ENCODE measurements around the gene CGNL1.

CGNL1 gene

DNA sequence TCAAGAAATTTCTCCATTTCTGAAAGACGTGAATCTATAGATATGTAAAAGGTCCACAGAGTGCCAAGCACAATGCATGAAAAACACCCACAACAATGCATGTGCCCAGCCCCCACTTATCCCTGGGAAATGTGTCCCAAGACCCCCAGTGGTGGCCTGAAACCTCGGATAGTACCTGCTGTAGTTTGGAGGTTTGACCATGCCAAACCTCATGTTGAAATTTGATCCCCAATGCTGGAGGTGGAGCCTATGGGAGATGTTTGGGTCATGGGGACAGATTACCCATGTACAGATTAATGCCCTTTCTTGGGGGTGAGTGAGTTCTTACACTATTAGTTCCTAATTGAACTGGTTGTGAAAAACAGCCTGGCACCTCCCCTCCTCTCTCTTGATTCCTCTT is 194.0 kb downstream of the CGNL1 start:
- no peak for DNase-seq (ENCODE audit: low read depth in 2 of 2)

DNA sequence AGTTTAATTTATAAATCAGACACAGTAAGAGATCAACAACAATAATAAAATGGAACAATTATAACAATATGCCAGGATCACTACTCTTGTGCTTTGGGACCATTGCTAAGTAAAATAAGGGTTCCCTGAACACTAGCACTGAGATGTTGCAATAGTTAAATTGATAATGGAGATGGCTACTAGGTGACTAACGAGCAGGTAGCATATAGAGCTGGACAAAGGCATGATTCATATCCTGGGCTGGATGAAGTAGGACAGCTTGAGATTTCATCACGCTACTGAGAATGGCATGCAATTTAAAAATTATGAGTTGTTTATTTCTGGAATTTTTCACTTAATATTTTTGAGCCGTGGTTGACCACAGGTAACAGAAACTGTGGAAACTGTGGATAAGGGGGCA is 194.7 kb downstream of the CGNL1 start:
- DNase-seq (ENCODE audit: low read depth in 2 of 2), result no peak

DNA sequence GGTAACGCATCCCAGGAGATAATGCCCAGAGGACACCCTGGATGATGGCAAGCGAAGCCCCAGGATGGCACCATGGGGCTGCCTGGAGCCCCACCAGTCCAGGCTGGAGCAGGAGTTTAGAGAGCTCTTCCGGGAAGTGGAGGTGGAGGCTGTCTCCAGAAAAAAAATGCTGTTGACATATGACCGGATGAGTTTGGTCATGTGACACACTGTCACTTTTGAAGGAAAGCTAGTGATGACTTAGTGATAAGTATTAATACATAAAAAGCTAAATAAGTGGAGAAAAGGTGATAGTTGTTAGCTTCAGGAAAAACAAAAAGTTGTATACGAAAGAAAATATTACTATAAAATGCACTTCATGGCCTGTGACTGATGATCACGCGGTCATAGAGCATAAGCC is 195.4 kb downstream of the CGNL1 start:
- DNase-seq (ENCODE audit: low read depth in 2 of 2), result no peak

DNA sequence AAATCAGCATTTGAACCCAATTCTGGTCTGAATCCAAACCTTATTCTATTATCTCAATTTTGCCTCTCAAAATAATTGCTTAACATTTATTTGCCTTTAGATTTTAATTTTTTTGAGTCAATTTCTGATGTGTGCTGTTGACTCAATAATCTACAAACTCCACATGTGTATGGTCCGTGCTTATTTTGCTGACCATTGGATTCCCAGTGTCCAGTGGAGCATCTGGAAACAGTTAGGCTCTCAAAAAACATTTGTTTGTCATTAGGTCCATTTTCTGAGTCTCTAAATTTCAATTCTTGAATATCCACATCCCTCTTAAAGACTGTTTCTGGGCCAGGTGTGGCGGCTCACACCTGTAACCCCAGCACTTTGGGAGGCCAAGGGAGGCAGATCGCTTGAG is 196.2 kb downstream of the CGNL1 start:
- no peak for DNase-seq (ENCODE audit: low read depth in 2 of 2)

DNA sequence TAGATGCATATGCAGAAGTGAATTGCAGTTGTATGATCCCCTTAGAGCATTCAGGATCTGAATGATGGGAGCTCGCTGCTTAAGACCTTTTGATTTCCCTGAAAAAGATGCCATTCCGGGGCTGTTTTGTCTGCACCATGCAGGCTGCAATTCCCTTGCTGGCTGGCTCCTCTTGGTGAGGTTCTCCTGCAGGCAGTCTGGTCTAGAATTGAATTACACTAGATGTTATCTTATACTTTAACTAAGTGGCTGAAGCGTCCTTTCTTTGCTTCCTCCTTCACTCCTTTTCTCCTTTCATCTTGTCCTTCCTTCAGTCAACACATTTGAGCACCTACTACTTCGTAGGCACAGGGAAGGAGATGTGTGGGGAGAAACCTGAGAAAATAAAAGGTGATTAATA is 196.8 kb downstream of the CGNL1 start:
- DNase-seq (ENCODE audit: low read depth in 2 of 2), result no peak

DNA sequence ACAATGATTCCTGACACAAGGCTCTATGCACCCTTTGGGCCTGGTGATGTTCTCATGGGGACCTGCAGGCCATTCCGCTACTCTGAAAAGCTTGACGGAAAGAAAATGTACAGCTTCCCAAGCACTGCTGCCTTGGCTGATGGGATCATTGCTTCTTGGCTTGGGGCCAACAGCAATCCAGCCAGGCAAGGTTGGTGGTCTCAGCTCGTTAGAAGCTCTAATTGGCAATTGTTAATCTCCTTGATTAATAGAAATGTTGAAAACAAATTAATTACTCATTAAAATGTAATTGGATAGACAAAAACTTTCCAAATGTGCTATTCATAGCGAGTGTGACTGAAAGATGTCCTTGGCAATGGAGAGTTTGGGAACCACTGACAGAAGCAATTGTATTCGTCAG is 199.1 kb downstream of the CGNL1 start:
- no peak for DNase-seq (ENCODE audit: low read depth in 2 of 2)

DNA sequence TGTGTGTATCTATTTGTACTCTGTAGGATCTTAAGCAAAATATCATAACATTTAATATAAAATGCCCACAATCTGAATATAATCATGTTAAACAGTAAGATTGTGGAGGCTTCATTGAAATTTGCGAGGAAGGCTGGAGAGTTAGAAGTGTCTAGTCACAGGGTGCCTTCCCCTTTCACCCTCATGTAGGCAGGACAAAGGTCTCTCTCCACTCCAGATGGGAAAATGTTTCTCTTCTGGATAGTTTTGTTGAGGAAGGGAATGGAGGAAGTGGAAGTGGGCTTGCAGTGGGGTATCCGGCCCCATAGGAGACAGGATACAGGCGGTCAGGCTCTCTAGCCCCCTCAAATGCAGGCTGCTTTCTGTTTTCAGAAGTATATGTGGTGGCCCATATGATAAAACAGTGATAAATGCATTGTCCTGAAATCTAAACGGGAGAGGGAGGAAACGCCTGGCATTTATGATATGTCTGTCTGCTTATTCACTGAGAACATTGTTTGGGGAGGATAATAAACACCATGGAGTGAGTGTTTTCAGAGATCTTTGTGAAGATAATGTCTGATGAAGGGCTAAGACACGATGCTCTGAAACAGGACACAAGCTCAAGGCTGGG is 202.1 kb downstream of the CGNL1 start:
- no peak for DNase-seq (ENCODE audit: low read depth in 2 of 2)

DNA sequence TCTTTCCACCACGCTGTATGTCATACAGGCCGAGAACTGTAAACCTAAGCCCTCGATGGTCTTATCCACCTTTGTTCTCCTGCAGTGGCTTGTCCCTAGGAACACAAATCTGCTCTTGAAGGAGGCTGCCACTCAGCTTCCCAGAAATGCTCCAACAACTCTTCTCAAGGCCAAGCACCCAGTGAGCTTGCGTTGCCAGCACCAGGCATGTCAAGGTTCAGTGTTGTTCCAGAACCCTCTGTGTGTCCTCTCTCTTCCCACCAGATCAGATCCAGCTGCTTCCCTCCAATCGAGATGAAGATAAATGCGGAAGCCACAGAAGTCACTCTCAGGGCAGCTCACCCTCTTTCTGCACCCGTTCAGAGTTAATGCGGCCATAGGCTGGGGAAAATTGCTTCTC is 204.1 kb downstream of the CGNL1 start:
- no peak for DNase-seq (ENCODE audit: low read depth in 2 of 2)

DNA sequence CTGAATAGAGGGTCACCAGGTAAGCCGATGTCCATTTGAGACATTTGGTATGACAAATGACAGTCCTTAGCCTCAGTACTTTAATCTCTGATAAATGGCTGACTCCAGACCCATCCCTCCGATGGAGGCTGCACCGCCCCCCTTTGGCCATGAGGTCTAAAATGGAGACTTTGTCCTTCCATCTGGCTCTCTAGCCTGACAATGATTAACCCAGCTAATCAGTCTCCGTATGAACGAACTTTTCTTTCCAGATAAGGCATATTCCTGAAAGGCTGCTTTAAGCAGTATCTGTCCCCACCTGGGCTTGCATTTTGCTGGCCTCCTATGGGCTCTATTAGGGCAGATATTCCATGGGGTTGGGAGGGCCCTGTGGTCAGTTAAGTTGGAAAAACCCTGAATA is 204.6 kb downstream of the CGNL1 start:
- no peak for DNase-seq (ENCODE audit: low read depth in 2 of 2)

DNA sequence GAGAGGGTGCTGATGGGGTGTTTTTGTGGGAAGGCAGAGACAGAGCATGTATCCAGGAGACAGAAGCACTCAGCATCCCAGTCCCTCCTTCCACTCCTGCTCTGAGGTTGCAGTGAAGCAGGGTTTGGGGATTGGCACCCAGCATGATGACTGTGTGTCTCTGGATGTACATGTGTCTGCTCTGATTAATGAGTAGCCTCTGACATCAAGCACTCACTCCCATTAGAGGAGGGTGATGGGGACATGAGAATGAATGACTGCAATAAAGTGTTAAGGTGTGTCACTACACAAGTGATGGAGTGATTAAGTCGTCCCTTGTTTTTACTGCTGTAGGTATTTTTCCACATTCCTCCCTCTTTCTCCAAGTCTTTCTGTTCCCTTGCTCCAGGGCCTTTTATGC is 205.8 kb downstream of the CGNL1 start:
- DNase-seq (ENCODE audit: low read depth in 2 of 2), result no peak

DNA sequence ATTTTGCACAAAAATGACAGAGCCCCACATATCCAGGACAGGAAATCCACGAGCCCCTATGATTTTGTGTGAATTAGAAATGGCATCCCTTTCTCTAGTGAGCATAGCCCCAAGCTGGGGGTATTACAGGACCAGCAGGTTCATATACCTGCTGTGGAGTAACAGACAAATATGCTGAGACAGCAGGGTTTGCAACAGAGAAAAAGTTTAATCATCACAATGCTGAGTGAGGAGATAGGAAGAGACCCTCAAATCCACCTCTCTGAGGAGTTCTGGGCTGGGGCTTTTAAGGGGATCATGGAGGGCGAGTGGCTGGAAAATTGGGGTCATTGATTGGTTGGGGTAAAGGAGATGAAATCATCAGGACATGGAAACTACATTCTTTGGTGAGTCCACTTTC is 207.0 kb downstream of the CGNL1 start:
- DNase-seq (ENCODE audit: low read depth in 2 of 2), result no peak

DNA sequence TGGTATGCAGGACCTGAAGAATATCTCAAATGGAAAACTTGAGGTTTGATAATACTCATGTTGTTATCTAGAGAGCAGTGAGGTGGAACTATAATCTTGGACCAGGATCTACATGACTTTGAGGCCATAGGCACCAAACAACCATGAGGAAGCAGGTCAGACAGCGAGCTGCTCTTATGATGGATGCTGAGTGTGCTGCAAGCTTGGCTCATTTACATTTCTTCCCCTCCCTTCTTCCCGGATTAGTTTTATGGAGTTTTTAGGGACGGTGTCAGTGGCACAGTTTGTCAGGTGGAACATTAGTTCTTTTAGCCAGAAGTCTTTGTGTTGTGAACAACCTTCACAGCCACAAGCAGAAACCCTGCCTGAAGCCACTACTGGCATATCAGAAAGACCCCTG is 207.4 kb downstream of the CGNL1 start:
- DNase-seq (ENCODE audit: low read depth in 2 of 2), result no peak

DNA sequence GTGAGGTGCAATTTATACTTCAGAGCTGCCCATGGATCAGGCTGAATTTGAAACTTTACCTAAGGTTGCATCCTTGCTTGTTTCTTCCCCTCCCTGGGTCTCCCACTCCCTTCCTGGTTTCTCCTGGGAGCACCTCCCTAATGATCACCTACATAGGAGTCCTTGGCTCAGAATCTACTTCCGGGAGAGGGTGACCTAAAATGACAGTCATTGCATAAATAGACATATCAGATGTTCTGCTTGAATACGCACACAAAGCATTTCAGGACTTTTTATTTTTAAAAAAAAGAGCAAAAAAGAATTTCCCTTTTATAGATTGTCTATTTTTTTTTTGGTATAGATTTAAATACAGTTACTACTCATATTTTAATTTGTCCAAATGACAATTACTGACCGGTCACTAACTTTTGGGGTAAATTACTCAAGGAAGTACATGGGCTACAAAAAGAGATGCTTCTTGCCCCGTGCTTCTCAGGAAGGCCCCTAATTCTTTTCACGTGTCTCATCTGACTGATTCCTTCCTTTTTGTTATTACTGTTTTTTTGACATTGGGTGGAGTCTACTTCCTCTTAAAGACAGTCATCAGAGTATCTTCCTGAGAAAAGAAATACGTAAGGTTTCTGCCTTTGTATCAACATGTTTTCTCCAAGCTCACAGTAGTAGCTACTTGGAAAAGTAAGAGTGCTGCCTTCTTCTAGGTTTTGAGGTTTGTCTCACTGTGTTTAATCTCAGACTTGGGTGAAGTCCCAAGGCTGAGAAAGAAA is 210.5 kb downstream of the CGNL1 start:
- no peak for DNase-seq (ENCODE audit: low read depth in 2 of 2)

DNA sequence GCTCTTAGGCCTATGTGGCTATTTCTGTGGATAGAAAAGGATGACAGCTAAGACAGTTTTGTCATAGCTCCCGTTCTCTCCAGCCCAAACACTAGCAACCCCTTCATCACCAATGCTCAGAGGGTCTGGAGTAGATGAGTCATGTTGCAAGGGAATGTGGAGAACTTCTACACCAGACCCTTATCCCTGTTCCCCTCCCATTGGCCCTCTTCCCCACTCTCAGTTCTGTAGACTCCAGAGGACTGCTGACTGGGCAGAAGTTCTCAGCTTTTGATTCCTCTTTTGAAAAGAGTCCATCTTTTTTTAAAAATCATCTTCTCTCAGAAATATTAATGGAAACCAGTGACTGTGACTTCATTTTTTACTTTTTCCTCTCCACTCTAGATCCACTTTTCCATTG is 213.0 kb downstream of the CGNL1 start:
- DNase-seq (ENCODE audit: low read depth in 2 of 2), result no peak

DNA sequence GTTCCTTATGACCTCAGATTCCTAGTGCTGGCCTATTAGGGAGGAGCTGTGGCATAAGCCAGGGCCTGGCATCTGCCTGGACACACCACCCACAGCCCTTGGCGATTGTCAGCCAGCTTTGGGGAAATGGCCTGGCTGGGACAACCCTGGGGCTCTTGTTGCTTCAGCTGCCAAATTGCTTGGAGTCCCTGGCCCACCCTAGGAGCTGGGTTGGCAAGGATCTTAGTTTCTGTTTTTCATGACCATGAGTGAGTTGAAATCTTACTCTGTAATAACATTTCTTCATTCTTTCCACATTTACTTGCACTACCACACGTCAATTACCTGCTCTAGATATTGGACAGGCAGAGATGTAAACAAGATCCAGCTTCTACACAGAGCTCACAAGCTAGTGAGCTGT is 213.4 kb downstream of the CGNL1 start:
- DNase-seq (ENCODE audit: low read depth in 2 of 2), result no peak

DNA sequence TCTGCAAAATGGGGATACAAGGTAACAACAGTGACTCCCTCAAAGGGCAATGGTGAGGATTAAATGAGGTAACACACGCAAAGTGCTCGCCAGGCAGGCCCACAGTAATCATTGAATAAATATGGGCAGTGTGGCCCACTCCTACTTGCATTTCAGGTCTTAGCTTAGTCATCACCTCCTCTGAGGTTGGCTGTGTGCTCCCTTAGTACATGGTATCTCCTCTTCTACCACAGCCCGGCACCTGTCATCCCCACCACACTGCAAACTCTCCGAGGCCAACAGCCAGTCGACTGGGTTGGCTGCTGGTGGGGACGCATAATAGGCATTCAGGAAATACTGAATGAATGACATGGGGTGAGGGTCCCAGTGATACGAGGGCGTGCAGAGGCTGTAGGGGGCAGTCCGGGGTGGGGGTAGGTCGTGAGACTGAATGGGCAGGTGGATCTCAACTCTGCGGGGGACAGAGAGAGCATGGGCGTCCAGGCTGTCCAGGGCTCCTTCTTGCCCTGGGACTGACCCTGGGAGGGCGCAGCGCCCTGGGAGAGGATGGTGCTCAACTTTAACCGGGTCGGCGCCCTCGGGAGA is 215.0 kb downstream of the CGNL1 start:
- DNase-seq (ENCODE audit: low read depth in 2 of 2), result no peak

DNA sequence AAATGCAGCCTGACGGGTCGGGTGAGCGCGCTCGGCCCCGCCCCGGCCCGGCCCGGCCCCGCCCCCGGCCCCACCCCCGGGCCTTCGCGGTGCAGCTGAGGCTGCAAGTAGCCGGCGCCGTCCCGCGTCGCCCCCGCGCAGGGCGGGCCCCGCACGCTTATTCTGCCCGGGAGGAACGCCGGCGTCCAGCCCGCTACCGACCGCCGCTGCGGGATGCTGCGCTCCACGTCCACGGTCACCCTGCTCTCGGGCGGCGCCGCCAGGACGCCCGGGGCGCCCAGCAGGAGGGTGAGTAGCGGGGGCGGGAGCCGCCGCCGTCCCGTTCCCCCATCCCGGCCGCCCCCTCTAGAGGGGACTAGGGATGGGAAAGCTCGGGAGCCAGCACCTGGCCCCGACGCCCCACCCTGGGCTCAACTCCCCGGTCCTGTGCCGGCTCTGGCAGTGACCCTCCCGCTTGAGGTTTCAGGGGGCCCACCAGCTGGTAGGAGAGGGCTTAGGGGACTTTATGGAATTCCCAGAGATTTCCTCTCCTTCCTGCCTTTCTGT is 215.6 kb downstream of the CGNL1 start, which contains the start of gene MYZAP:
Gene MYZAP (plus strand): TSS at position 83 of the 546 bp plus-strand sequence. CDS start 131 bp downstream, at position 214.
- DNase-seq (ENCODE audit: low read depth in 2 of 2), result no peak

DNA sequence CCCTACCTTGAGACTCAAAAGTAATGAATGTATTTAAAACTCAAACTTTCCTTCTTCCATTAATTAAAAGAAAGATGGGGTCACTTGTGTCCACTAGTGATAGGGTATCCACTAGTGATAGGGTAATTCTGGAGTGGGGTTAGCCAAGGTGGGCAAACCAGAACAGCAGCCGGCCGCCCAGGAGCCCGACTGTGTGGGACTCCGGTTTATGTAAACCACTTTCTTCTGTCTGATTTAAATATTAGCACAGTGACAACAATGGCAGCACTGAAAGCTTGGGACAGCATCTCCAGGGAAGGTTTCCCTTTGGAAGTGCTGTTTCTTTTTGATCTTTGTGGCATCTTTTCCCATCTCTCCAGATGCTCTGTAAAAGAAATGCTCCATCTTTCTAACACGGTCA is 216.1 kb downstream of the CGNL1 start:
- no peak for DNase-seq (ENCODE audit: low read depth in 2 of 2)

DNA sequence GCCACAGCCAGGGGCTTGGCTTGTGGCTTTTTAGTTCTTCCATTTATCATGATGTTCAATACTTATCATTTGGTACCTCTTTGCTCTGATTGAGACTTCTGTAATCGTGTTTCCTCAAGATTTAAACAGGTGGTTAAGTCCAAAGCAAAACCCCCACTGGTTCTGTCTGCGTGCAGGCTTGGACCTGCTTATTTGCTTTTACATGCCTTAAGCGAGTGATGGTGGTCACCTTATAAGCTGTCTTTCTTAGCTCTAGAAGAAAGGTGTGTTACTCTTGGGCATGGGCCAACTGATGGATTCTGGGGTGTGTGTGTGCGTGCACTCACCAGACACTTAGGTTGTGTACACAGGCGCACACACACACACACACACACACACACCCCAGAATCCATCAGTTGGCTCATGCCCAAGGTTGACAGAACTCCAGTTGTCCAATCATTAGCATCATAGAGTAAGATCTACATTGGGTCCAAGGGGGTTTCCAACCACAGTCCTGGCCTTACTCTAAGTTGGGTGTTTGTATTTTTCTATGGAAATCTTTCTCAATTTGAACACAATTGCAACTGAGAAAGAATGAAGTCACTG is 216.6 kb downstream of the CGNL1 start:
- no peak for DNase-seq (ENCODE audit: low read depth in 2 of 2)

DNA sequence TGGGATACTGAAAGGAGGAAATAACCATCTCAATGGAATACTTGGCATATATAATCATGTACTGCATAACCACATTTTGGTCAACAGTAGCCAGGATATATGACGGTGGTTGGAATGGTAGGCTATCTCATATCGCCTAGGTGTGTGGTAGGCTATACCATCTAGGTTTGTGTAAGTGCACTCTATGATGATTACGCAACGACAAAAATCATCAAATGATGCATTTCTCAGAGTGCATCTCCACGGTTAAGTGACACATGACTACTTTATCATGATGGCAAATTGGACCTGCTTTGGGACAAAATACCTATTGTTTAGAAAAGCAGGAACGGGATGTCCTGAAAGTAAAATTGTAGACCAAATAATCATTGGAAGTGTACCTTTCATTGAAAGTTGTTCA is 218.2 kb downstream of the CGNL1 start:
- DNase-seq (ENCODE audit: low read depth in 2 of 2), result no peak

DNA sequence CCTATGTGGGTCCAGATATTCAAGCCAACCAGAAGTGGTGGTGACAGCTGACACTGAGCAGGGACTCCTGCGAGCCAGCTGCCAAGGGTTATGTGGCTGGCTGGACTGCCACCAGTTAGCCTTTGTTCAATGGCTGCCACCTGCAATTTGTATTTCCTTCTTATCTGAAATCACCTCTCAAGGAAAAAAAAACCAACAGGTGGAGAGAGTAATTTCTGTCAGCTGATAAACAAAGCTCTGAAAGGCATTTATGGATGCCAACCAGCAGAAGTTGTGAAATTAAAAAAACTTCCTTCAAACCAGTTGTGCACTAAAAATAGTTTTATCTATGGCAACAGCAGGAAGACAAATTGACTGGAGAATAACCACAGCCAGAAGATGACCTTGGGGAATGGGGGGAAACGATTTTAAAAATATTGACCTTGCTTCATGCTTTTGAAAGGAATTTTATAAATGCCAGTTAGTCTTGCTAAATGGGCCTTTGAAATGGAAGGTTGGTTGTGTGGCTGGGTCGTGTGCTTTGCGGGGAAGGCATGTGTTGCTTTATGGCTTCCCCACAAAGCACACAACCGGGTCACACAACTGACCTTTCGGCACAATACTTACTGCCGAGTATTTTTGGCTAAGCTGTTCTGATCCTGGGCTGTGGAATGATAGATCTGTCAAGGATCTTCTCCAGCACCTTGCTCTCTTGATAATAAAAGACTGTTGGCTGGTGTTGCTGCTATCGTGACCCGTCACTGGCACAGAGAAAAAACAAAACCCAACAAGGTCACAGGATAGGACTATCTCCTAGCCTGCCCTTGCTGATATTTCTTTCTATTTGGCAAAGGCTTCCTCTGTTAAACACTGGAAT is 218.9 kb downstream of the CGNL1 start:
- DNase-seq (ENCODE audit: low read depth in 2 of 2), result no peak

Data from stimulated activated CD8-positive, alpha-beta memory T cell treated with anti-CD3 and anti-CD28 coated beads, Interleukin-2, amount 100 ng/mL, for 1 hour (primary cell).